ENCODE data around the gene RMC1.
A peak's percentile ranks its signal among the peaks of the same experiment; 100 is the strongest.
"Not testable (repeated sequence)": the region's sequence is repeated elsewhere in the genome, so short reads cannot be mapped to it uniquely, and the experiment has no call there.

Gene RMC1

DNA sequence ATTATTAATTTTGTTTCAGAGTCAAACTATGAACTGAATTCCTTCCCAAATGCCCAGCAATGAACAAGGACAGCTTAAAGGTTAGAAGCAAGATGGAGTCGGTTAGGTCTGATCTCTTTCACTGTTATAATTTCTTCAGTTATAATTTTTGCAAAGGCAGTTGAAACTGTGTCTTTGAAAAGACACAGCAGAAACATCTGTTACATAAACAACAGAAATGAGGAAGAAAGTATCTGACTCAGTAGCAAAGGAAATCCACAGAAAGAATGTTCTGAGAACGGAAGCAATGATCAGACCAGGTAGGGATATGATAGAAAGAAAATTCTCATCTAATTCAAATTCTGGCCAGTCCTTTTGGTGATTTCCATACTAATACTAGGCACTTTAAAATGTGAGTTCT lies 5.2 kb upstream of the RMC1 start:
- no peak for DNase-seq (ENCODE audit: low read depth, low spot score)

DNA sequence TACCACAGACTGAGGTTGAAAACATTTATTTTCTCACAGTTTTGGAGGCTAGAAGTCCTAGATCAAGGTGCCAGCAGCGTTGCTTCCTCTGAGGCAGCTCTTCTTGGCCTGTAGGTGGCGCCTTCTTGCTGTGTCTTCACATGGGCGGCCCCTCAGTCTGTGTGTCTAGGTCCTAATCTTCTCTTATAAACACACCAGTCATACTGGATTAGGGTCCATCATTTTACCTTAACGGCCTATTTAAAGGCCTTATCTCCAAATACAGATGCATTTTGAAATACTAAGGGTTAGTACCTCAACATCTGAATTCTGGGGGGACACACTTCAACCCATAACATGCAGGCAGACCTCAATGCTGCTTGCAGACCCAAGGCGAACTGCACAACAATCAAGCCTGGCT lies 4.4 kb upstream of the RMC1 start:
- peak; percentile 57 for DNase-seq (ENCODE audit: low read depth, low spot score)

DNA sequence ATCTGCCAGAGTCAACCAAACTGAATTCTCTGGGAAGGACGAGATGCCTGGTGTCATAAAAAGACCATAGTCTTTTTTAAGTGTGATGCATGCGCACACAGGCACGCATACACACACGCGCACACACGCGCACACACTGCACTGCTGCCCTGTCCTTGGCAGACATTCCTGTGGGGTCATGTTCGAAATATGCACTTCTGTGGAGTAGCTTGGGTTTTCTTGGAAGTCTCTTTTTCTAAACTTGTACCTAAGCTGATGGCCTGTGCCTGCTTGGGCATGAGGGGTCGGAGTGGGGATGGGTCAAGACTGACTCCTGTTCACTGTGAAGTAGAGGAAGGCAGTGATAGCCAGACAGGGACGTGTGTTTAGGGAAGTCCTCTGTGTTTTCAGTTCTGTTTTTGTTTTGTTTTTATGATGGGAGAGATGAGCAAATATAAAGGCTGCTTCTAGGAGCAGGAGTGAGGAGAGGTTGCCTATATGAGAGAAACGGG lies 4.0 kb upstream of the RMC1 start:
- DNase-seq (ENCODE audit: low read depth, low spot score), result no peak

- no peak for DNase-seq (ENCODE audit: low read depth, low spot score)
These were observed 1.7 kb upstream of the RMC1 start for GRCh38 chr18:23501626-23502025.

DNA sequence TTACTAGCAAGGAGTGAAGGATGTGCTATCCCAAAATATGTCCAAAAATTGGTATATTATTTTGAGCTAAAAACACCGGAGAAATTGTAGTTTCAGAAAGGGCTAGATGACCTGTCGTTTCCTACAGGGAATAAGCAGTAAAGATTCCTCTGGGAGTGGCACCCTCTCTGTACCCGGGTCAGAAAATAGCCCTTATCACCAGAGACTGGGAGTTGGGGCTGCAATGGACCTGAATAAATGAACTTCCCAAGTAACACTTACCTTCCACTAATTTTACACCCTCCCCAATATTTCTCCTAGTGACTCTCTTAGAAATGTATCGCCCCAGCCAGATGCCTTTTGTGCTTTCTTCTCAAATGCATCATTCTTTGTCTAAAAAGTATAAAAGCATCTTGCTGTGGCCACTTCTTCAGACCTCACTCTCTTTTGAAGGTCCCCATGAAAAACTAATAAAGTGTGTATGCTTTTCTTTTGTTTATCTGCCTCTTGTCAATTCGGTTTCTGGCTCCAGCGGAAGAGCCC lies 734 bp upstream of the RMC1 start:
- DNase-seq (ENCODE audit: low read depth, low spot score), result no peak

- DNase-seq (ENCODE audit: low read depth, low spot score), result no peak
These were observed 643 bp downstream of the RMC1 start for GRCh38 chr18:23503963-23504344.

GRCh38 chr18:23504720-23505119 lies 1.4 kb downstream of the RMC1 start:
- no peak for DNase-seq (ENCODE audit: low read depth, low spot score)

DNA sequence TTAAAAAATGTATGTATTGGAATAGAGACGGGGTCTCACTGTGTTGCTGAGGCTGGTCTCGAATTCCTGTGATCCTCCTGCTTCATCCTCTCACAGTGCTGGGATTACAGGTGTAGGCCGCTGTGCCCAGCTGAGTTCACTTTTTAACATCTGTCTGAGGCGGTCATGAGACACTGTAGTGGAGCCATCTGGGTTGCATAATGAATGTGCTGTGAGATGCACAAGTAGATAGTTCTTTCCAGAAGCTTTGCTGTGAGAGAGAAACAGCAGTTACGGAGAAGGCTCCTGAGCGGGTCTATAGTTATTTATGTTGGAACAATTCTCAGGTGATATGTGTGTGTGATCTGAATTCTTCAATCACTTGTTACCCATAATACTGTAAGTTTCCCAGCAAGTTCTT lies 3.1 kb downstream of the RMC1 start:
- DNase-seq (ENCODE audit: low read depth, low spot score), result no peak

GRCh38 chr18:23510923-23511322 lies 7.6 kb downstream of the RMC1 start:
- DNase-seq (ENCODE audit: low read depth, low spot score), result not testable (repeated sequence)

DNA sequence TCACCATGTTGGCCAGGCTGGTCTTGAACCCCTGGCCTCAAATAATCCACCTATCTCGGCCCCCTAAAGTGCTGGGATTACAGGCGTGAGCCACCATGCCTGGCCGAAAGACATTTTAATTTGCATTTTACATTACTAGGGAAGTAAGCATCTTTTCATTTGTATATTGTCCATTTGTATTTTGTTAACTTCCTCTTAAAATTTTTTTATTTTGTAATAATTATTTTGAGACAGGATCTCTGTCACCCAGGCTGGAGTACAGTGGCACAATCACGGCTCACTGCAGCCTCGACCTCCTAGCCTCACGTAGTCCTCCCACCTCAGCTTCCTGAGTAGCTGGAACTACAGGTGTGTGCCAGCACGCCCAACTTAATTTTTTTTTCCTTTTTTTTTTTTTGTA lies 8.9 kb downstream of the RMC1 start:
- not testable (repeated sequence) for DNase-seq (ENCODE audit: low read depth, low spot score)

DNA sequence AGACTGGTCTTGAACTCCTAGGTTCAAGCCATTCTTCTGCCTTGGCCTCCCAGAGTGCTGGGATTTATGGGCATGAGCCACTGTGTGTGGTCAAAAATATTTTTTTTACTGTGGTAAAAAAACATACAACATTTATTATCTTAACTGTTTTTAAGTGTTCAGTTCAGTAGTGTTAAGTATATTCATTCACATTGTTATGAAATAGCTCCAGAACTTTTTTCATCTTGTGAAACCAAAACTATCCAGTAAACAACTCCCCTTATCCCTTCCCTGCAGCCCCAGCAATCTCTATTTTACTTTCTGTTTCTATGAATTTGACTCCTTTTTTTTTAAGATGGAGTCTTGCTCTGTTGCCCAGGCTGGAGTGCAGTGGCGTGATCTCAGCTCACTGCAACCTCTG lies 9.3 kb downstream of the RMC1 start:
- DNase-seq (ENCODE audit: low read depth, low spot score), result no peak

GRCh38 chr18:23515911-23516546 lies 12.7 kb downstream of the RMC1 start:
- peak; percentile 60 for DNase-seq (ENCODE audit: low read depth, low spot score)

DNA sequence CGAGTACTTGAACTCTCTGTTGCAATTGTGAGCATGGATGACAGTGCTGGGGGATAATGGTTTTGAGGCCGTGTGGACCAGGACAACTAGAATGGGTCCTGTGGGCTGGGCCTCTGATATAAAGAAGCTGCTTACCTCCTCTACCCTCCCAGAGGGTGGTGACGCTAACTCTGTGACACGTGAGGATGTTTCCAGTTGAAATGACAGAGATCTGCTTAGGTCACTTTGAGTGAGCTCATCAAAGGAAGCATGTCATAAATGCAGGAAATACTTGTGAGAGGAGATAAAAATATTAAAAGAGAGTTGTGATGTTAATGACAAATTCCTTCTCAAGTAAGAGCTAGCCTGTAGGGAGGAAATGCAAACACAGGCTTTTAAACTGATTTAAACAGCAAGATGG lies 16.4 kb downstream of the RMC1 start:
- no peak for DNase-seq (ENCODE audit: low read depth, low spot score)

- no peak for DNase-seq (ENCODE audit: low read depth, low spot score)
These were observed 18.0 kb downstream of the RMC1 start for GRCh38 chr18:23521271-23521670.

- no peak for DNase-seq (ENCODE audit: low read depth, low spot score)
These were observed 18.6 kb downstream of the RMC1 start for GRCh38 chr18:23521907-23522306.

DNA sequence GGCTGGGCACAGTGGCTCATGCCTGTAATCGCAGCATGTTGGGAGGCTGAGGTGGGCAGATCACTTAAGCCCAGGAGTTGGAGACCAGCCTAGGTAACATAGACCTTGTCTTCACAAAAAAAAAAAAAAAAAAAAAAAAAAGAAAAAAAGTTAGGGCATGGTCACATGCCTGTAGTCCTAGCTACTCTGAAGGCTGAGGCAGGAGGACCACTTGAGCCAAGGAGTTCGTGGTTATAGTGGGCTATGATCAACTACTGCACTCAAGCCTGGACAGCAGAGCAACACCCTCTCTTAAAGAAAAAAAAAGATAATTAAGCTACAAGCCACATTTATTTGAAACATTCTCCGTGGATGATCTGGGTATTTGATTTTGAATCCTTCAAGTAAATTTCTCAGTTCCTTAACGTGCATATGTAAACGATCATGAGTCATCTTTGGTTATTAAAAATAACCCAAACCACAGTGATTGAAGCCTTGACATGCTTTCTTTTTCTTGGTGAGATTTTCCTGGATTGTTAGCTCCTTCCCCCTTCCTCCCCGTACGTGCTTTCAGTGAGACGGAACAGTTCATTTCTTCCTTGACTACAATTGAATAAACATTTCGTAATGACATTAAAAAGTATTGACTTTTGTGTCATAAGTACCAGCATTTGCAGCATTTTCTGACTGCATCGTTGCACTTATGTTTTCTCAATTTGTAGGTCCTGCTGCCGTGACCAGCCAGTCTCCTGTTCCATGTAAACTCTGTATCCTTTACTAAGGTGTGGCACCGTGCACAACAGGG lies 20.3 kb downstream of the RMC1 start:
- no peak for DNase-seq (ENCODE audit: low read depth, low spot score)

GRCh38 chr18:23524213-23524707 lies 20.9 kb downstream of the RMC1 start:
- no peak for DNase-seq (ENCODE audit: low read depth, low spot score)

DNA sequence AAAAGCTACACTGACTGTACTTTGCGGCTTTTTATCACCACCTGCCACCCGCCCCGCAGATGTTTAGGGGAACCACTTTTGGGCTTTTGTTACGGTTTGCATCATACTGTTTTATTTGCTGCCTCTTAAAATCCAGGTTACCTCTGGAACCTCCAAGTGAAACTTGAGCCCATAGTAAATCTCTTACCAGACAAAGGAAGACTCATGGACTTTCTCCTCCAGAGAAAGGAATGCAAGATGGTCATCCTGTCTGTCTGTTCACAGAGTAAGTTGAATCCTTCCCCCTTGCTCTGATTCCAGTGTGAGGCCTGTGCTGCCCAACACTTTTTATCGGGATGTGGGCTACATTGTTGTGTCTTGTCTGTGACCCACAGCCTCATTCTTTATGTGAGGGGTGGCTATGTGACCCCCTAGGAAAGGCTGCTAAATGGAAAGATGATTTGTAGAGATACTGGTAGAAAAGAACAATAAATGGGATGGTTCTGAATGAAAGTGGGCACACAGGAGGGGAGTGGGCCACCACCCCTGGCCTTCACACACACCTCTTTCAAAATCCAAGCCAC lies 23.3 kb downstream of the RMC1 start:
- no peak for DNase-seq (ENCODE audit: low read depth, low spot score)

DNA sequence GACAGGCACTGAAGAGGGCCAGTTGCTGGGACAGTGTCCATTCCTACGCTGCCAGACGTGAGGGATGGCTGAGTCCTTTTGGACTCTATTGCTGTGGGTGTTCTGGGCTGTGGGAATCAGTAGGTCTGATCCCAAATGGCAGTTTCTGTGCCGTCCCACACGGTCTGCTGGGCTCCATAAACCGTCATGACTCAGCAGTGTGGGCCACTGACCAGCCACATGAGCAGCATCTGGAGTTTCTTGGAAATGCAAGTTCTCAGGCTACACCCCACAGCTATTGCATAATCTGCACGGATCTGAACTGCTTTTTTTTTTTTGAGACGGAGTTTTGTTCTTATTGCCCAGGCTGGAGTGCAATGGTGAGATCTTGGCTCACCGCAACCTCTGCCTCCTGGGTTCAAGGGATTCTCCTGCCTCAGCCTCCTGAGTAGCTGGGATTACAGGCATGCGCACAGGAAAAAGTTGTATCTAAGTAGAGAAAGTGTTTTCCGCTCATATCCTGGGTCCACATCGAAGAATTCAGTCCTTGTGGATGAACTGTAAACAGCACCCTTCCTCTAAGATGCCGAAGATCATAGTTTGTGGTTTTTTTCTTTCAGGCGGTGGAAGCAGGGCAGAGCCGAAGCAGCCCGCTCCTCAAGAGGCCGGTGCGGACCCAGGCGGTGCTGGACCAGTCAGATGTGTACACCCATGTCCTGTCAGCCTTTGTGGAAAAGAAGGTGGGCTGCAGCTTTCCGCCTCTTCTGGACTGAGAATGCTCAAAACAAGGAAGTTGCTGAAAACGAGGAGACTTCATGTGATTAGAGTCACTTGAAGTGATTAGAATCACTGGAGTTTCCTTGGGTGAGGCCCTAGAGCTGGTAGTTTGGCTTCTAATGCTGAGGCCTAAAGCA lies 25.5 kb downstream of the RMC1 start:
- DNase-seq (ENCODE audit: low read depth, low spot score), result no peak

DNA sequence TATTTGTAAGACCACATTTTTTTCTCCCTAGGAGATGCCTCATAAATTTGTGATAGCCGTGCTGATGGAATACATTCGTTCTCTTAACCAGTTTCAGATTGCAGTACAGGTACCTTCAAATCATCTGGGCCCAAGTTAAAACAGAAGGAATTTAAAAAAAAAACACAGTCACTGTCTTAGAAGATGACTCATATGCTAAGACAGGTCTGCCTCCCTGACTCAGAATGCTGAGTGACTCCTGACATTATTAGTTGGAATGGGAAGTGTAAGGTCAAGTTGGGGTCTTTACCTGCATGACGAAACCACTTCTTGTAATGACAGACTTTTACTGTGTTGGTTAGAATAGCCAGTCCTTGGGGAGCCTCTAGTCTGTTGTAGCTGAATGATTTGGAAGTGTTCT lies 26.3 kb downstream of the RMC1 start:
- DNase-seq (ENCODE audit: low read depth, low spot score), result no peak

DNA sequence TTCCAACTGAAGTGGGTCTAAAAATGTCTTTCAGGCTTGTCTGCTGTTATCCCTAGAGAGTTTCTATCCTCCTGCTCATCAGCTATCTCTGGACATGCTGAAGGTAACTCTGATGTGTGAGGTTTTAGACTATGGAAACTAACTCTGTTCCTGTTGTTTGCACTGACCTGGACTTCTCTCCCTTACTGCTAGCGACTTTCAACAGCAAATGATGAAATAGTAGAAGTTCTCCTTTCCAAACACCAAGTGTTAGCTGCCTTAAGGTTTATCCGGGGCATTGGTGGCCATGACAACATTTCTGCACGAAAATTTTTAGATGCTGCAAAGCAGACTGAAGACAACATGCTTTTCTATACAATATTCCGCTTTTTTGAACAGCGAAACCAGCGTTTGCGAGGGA lies 26.9 kb downstream of the RMC1 start:
- DNase-seq (ENCODE audit: low read depth, low spot score), result no peak

DNA sequence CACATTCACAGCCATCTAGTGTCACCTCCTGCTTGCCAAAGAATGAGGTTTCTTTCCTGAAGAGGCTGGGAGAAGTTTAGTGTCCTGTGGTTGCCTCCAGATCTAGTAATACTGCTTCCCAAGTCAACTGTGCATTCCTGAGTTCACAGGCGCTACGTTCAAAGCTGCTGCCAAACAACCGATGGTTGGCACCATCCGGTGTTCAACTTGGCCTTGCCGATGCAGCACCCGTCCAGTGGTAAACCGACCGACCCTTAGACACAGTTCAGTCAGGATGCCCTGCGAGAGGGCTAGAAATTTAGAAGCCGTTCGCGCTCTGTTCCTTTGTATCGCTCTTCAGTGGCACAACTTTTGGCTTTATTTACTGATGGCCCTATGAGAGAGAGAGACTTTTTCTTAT lies 28.6 kb downstream of the RMC1 start:
- DNase-seq (ENCODE audit: low read depth, low spot score), result no peak
